Upper lobe of left lung (tissue), 4 donors: ENCODE results near the gene GPR137C.

Source experiments
- EP300 ChIP-seq, 4 donors: sonication (generic); formaldehyde crosslinking; IDR thresholded peaks; one replicate each; pipeline ENCODE4 v1.5.1; 2017; ENCODE audit warnings: antibody characterized with exemption in 4 of 4, control low read depth in 2 of 4
- POLR2A ChIP-seq, 4 donors: fragments of 450-650 bp; IDR thresholded peaks; one replicate each; pipeline ENCODE4 v1.5.1; 2016 to 2017; ENCODE audit warnings: antibody characterized with exemption in 4 of 4, mild to moderate bottlenecking in 2 of 4
- POLR2AphosphoS5 ChIP-seq, 2 donors: sonication (generic); formaldehyde crosslinking; IDR thresholded peaks; one replicate each; pipeline ENCODE4 v1.5.1; 2017; ENCODE audit warnings: antibody characterized with exemption in 2 of 2
- TF ChIP-seq, protein P1 (sequence below), 6 experiments: fragments of 450-650 bp in 4 of 6; fragments of 200-600 bp in 2 of 6; sonication (generic) in 2 of 6; IDR thresholded peaks; one replicate each; pipeline ENCODE4 v1.5.1; 2016 to 2019; ENCODE audit warnings: antibody characterized with exemption in 6 of 6

DNA sequence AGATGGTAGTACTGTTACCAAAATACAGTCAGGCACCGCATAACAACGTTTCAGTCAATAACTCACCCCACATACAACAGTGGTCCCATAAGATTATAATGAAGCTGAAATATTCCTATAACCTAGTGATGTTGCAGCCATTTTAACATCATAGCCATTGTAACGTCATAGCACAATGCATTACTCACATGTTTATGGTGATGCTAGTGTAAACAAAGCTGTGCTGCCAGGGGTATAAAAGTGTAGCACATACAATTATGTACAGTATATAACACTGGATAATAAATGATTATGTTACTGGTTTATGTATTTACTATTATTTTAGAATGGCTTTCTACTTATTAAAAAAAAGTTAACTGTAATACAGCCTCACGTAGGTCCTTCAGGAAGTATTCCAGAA, 37.0 kb downstream of the GPR137C start:
- TF ChIP-seq POLR2AphosphoS5 (IDR thresholded peaks at IDR 0.05) (no peak), POLR2A (IDR thresholded peaks at IDR 0.05) (no peak), EP300 (IDR thresholded peaks at IDR 0.05) (no peak)
- TF ChIP-seq, protein P1, sequence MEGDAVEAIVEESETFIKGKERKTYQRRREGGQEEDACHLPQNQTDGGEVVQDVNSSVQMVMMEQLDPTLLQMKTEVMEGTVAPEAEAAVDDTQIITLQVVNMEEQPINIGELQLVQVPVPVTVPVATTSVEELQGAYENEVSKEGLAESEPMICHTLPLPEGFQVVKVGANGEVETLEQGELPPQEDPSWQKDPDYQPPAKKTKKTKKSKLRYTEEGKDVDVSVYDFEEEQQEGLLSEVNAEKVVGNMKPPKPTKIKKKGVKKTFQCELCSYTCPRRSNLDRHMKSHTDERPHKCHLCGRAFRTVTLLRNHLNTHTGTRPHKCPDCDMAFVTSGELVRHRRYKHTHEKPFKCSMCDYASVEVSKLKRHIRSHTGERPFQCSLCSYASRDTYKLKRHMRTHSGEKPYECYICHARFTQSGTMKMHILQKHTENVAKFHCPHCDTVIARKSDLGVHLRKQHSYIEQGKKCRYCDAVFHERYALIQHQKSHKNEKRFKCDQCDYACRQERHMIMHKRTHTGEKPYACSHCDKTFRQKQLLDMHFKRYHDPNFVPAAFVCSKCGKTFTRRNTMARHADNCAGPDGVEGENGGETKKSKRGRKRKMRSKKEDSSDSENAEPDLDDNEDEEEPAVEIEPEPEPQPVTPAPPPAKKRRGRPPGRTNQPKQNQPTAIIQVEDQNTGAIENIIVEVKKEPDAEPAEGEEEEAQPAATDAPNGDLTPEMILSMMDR (IDR thresholded peaks at IDR 0.05), result no peak
